ENCODE data around the gene IRAK2. TPM values are rescaled to one million over a fixed set of nuclear protein-coding genes. Genes with fewer than 3 reads are reported as not detected.
"Not testable (repeated sequence)": the region's sequence is repeated elsewhere in the genome, so short reads cannot be mapped to it uniquely, and the experiment has no call there.

The IRAK2 gene
- total and polyA plus RNA-seq, 2 donors (not counting 3 experiments of a cell fraction or from before 2014, with no cell fraction given) = 7.9 to 10.0 TPM

DNA sequence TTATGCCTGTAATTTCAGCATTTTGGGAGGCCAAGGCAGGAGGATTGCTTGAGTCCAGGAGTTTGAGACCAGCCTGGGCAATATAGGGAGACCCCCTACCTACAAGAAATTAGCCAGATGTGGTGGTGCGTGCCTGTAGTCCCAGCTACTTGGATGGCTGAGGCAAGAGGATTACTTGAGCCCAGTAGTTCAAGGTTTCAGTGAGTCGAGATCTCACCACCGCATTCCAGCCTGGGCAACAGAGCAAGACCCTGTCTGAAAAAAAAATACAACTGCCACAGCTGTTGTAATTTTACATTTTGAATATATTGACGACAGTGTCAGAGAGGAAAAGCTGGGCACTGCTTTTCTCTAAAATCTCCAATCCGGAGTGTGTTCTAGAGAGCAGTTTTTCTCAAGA is 104.7 kb downstream of the IRAK2 start:
- TF ChIP-seq GATA2 (IDR thresholded peaks at IDR 0.05; ENCODE audit: insufficient read depth, insufficient read length, low read depth, low read length) (no peak), POLR2AphosphoS5 (IDR thresholded peaks at IDR 0.05; ENCODE audit: insufficient read depth, low read depth, low read length) (no peak), MYC (IDR thresholded peaks at IDR 0.05; ENCODE audit: low read depth, low read length) (no peak), JUN (IDR thresholded peaks at IDR 0.05; ENCODE audit: borderline replicate concordance, insufficient read depth, insufficient read length, low read depth) (no peak), FOS (IDR thresholded peaks at IDR 0.05; ENCODE audit: borderline replicate concordance, insufficient read depth, low read length) (no peak), EZH2 (IDR thresholded peaks at IDR 0.05; ENCODE audit: borderline replicate concordance, low read depth, low read length, severe bottlenecking) (no peak), POLR2A (IDR thresholded peaks at IDR 0.05; ENCODE audit: low read depth, low read length) (no peak)
- TF ChIP-seq, protein P1, sequence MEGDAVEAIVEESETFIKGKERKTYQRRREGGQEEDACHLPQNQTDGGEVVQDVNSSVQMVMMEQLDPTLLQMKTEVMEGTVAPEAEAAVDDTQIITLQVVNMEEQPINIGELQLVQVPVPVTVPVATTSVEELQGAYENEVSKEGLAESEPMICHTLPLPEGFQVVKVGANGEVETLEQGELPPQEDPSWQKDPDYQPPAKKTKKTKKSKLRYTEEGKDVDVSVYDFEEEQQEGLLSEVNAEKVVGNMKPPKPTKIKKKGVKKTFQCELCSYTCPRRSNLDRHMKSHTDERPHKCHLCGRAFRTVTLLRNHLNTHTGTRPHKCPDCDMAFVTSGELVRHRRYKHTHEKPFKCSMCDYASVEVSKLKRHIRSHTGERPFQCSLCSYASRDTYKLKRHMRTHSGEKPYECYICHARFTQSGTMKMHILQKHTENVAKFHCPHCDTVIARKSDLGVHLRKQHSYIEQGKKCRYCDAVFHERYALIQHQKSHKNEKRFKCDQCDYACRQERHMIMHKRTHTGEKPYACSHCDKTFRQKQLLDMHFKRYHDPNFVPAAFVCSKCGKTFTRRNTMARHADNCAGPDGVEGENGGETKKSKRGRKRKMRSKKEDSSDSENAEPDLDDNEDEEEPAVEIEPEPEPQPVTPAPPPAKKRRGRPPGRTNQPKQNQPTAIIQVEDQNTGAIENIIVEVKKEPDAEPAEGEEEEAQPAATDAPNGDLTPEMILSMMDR (IDR thresholded peaks at IDR 0.05; ENCODE audit: extremely low read depth in 1 of 2, insufficient read depth in 1 of 2, low read depth in 1 of 2, low read length in 2 of 2) = no peak
- TF ChIP-seq, protein P2, sequence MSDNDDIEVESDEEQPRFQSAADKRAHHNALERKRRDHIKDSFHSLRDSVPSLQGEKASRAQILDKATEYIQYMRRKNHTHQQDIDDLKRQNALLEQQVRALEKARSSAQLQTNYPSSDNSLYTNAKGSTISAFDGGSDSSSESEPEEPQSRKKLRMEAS (IDR thresholded peaks at IDR 0.05; ENCODE audit: insufficient read depth, insufficient read length) = no peak
- no TSS peak for BruUV-seq (replicated peaks)
- H3K4me1 ChIP-seq (ENCODE audit: control insufficient read depth, extremely low read depth, insufficient read depth, low read length) = peaks cover 16% of the 10 kb centered on the region
- H2AFZ ChIP-seq (ENCODE audit: low read depth, low read length) = no peak overlapping the region
- peaks cover 12 to 13% of the 10 kb centered on the region in 2 experiments for H3K36me3 ChIP-seq (ENCODE audit: control insufficient read depth in 2 of 2, extremely low read depth in 1 of 2, insufficient read depth in 2 of 2, low read length in 2 of 2)
- CTCF ChIA-PET = interaction anchor here (1.0 kb wide), 2 partner anchors 11 to 14 kb away, joined by 3 to 5 read pairs; no protein-coding TSS in a partner anchor
- no peak for DNase-seq (ENCODE audit: low read depth, low spot score)
- H3K27ac ChIP-seq (ENCODE audit: insufficient read depth, low read depth, low read length) = no peak overlapping the region
- H3K9me1 ChIP-seq (replicated peaks; ENCODE audit: control insufficient read depth, extremely low read depth, insufficient read depth, low read length) = no peaks in the 10 kb centered on the region
- no peaks in the 10 kb centered on the region for H3K27me3 ChIP-seq (ENCODE audit: control insufficient read depth in 2 of 2, insufficient read depth in 2 of 2, low read length in 2 of 2)
- H3K9me3 ChIP-seq (replicated peaks; ENCODE audit: control insufficient read depth, insufficient read depth, low read length) = no peaks in the 10 kb centered on the region
- dilution Hi-C loops (cut with MboI; ENCODE audit: extremely low pct_ligation_motif_present, low sequenced_read_pairs) (no loop called here), intact Hi-C loops (cut with micrococcal nuclease) (no loop called here)
- FAIRE-seq = no peak
- peaks cover 16% of the 10 kb centered on the region for H4K20me1 ChIP-seq (replicated peaks; ENCODE audit: control insufficient read depth, extremely low read depth, insufficient read depth, low read length)
- no peak overlapping the region for H3K4me3 ChIP-seq (replicated peaks in 1 of 3; ENCODE audit: insufficient read depth in 1 of 3, low read depth in 1 of 3, low read length in 3 of 3)
- no peak overlapping the region for H3K9ac ChIP-seq (replicated peaks; ENCODE audit: extremely low read depth, insufficient read depth, low read length)
- no peak overlapping the region for H3K4me2 ChIP-seq (ENCODE audit: insufficient read depth, low read length)
- POLR2A ChIA-PET = no interaction called here
- peaks cover 50% of the 10 kb centered on the region for H3K79me2 ChIP-seq (ENCODE audit: control insufficient read depth, insufficient read depth, low read length)

DNA sequence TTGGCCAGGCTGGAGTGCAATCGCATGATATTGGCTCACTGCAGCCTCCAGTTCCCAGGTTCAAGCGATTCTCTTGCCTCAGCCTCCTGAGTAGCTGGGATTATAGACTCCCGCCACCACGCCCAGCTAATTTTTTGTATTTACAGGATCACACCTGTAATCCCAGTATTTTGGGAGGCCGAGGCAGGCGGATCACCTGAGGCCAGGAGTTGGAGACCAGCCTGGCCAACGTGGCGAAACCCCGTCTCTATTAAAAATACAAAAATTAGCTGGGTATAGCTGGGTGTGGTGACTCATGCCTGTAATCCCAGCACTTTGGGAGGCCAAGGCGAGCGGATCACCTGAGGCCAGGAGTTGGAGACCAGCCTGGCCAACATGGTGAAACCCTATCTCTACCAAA is 107.8 kb downstream of the IRAK2 start:
- H3K4me3 ChIP-seq (replicated peaks in 1 of 3; ENCODE audit: insufficient read depth in 1 of 3, low read depth in 1 of 3, low read length in 3 of 3); H3K9me1 ChIP-seq (replicated peaks; ENCODE audit: control insufficient read depth, extremely low read depth, insufficient read depth, low read length); POLR2A ChIA-PET; H2AFZ ChIP-seq (ENCODE audit: low read depth, low read length); H3K9ac ChIP-seq (replicated peaks; ENCODE audit: extremely low read depth, insufficient read depth, low read length); BruUV-seq (replicated peaks); FAIRE-seq; intact Hi-C loops (cut with micrococcal nuclease); H3K27me3 ChIP-seq (ENCODE audit: control insufficient read depth in 2 of 2, insufficient read depth in 2 of 2, low read length in 2 of 2); dilution Hi-C loops (cut with MboI; ENCODE audit: extremely low pct_ligation_motif_present, low sequenced_read_pairs); DNase-seq (ENCODE audit: low read depth, low spot score); H3K9me3 ChIP-seq (replicated peaks; ENCODE audit: control insufficient read depth, insufficient read depth, low read length); H3K27ac ChIP-seq (ENCODE audit: insufficient read depth, low read depth, low read length); H3K4me2 ChIP-seq (ENCODE audit: insufficient read depth, low read length): not testable (repeated sequence)
- Histone ChIP-seq H3K79me2 (ENCODE audit: control insufficient read depth, insufficient read depth, low read length) (peaks cover 48% of the 10 kb centered on the region), H3K4me1 (ENCODE audit: control insufficient read depth, extremely low read depth, insufficient read depth, low read length) (peaks cover 13% of the 10 kb centered on the region), H3K36me3 (ENCODE audit: control insufficient read depth in 2 of 2, extremely low read depth in 1 of 2, insufficient read depth in 2 of 2, low read length in 2 of 2) (peaks cover 8 to 13% of the 10 kb centered on the region in 2 experiments), H4K20me1 (replicated peaks; ENCODE audit: control insufficient read depth, extremely low read depth, insufficient read depth, low read length) (peaks cover 14% of the 10 kb centered on the region)
- CTCF ChIA-PET = interaction anchor here (0.6 to 2.3 kb wide), 5 partner anchors 10 to 80 kb away, joined by 3 to 5 read pairs (median 3); no protein-coding TSS in a partner anchor
